Endothelial cell of umbilical vein (primary cell): ENCODE measurements around the gene SIAH2. TPM values are rescaled to one million over a fixed set of nuclear protein-coding genes. Genes with fewer than 3 reads are reported as not detected.

Experiments
- BruUV-seq: library from RNA; stranded (reverse); fragments of 400-500 nt; replicated peaks from 2 replicates; lab custom pipeline; 2021; lab: Mats Ljungman, UMichigan
- CTCF ChIA-PET: fragments of 300-600, 350-600 bp; sonication (Branson Sonifier 250); formaldehyde crosslinking; loops from one replicate; lab custom pipeline; 2021; ENCODE audit warnings: antibody characterized with exemption, inconsistent platforms; lab: Charles Lee
- POLR2A ChIA-PET: fragments of 300-600, 350-600 bp; sonication (Branson Sonifier 250); formaldehyde crosslinking; loops from one replicate; lab custom pipeline; 2021; ENCODE audit warnings: antibody characterized with exemption, inconsistent platforms; lab: Charles Lee
- DNase-seq: peaks from one replicate; pipeline ENCODE4 v3.0.0-alpha.2; 2011; ENCODE audit warnings: low read depth, low spot score
- FAIRE-seq: peaks from 2 replicates; lab custom pipeline; 2011; peaks lifted over from hg19 to GRCh38; lab: Jason Lieb, UNC
- H2AFZ ChIP-seq: 2 replicates; pipeline ENCODE4 v1.6.0; 2012; ENCODE audit warnings: low read depth, low read length, control low read depth, inconsistent platforms
- H3K27ac ChIP-seq: 2 replicates; pipeline ENCODE4 v1.5.1; 2011; ENCODE audit warnings: low read depth, mild to moderate bottlenecking, control low read depth, low read length, moderate library complexity; ENCODE audit not compliant: insufficient read depth
- H3K27me3 ChIP-seq, 2 experiments: 2 replicates each; pipeline versions ENCODE4 v1.6.0 to v1.6.1; 2011; ENCODE audit warnings: low read length in 2 of 2, mixed read lengths in 1 of 2; ENCODE audit not compliant: control insufficient read depth in 2 of 2, insufficient read depth in 2 of 2
- H3K36me3 ChIP-seq, 2 experiments: 2 replicates in 1 of 2; 3 replicates in 1 of 2; pipeline ENCODE4 v1.5.1; 2011; ENCODE audit warnings: low read length in 2 of 2, mild to moderate bottlenecking in 1 of 2, moderate library complexity in 1 of 2; ENCODE audit not compliant: control insufficient read depth in 2 of 2, insufficient read depth in 2 of 2; ENCODE audit errors: extremely low read depth in 1 of 2
- H3K4me1 ChIP-seq: 3 replicates; pipeline ENCODE4 v1.5.1; 2011; ENCODE audit warnings: mild to moderate bottlenecking, low read length; ENCODE audit not compliant: control insufficient read depth, insufficient read depth; ENCODE audit errors: extremely low read depth
- H3K4me2 ChIP-seq: 2 replicates; pipeline ENCODE4 v1.6.1; 2011; ENCODE audit warnings: low read length, control low read depth, mixed read lengths; ENCODE audit not compliant: insufficient read depth
- H3K4me3 ChIP-seq, 3 experiments: fragments of 200-600 bp in 1 of 3; sonication (generic), shearing (Covaris generic) in 1 of 3; replicated peaks in 1 of 3; 2 replicates each; pipeline ENCODE4 v1.5.1; 2011 to 2016; ENCODE audit warnings: control low read depth in 3 of 3, low read length in 3 of 3, mild to moderate bottlenecking in 2 of 3, inconsistent platforms in 1 of 3, low read depth in 1 of 3, moderate library complexity in 1 of 3; ENCODE audit not compliant: insufficient read depth in 1 of 3
- H3K79me2 ChIP-seq: 2 replicates; pipeline ENCODE4 v1.6.0; 2012; ENCODE audit warnings: low read length, inconsistent platforms; ENCODE audit not compliant: control insufficient read depth, insufficient read depth
- H3K9ac ChIP-seq: replicated peaks from 2 replicates; pipeline ENCODE3; 2011; ENCODE audit warnings: low read length, control low read depth; ENCODE audit not compliant: insufficient read depth; ENCODE audit errors: extremely low read depth
- H3K9me1 ChIP-seq: replicated peaks from 3 replicates; pipeline ENCODE4 v1.6.0; 2011; ENCODE audit warnings: mild to moderate bottlenecking, low read length; ENCODE audit not compliant: control insufficient read depth, insufficient read depth; ENCODE audit errors: extremely low read depth
- H3K9me3 ChIP-seq: replicated peaks from 2 replicates; pipeline ENCODE4 v1.5.1; 2012; ENCODE audit warnings: low read length, inconsistent platforms; ENCODE audit not compliant: control insufficient read depth, insufficient read depth
- H4K20me1 ChIP-seq: replicated peaks from 2 replicates; pipeline ENCODE3; 2011; ENCODE audit warnings: mild to moderate bottlenecking, low read length; ENCODE audit not compliant: control insufficient read depth, insufficient read depth; ENCODE audit errors: extremely low read depth
- EZH2 ChIP-seq: IDR thresholded peaks from 2 replicates; pipeline ENCODE4 v1.6.1; 2012; ENCODE audit warnings: borderline replicate concordance, low read depth, mild to moderate bottlenecking, moderate library complexity, low read length, inconsistent platforms; ENCODE audit not compliant: severe bottlenecking
- FOS ChIP-seq: IDR thresholded peaks from 2 replicates; pipeline ENCODE4 v1.6.1; 2011; ENCODE audit warnings: mild to moderate bottlenecking, low read length, moderate library complexity, borderline replicate concordance; ENCODE audit not compliant: insufficient read depth
- GATA2 ChIP-seq: IDR thresholded peaks from 2 replicates; pipeline ENCODE4 v1.7.0; 2011; ENCODE audit warnings: low read depth, mild to moderate bottlenecking, moderate library complexity, mixed read lengths, low read length; ENCODE audit not compliant: insufficient read length, insufficient read depth
- JUN ChIP-seq: IDR thresholded peaks from 2 replicates; pipeline ENCODE4 v1.6.1; 2011; ENCODE audit warnings: borderline replicate concordance, low read depth; ENCODE audit not compliant: insufficient read length, insufficient read depth
- MYC ChIP-seq: IDR thresholded peaks from one replicate; pipeline ENCODE4 v1.6.1; 2011; ENCODE audit warnings: mild to moderate bottlenecking, low read depth, low read length
- POLR2A ChIP-seq: IDR thresholded peaks from 2 replicates; pipeline ENCODE4 v1.6.1; 2012; ENCODE audit warnings: low read depth, mild to moderate bottlenecking, control low read depth, low read length
- POLR2AphosphoS5 ChIP-seq: IDR thresholded peaks from 2 replicates; pipeline ENCODE4 v1.6.1; 2012; ENCODE audit warnings: low read depth, mild to moderate bottlenecking, control low read depth, low read length, moderate library complexity; ENCODE audit not compliant: insufficient read depth
- dilution Hi-C: fragments of 300-500 bp; cut with MboI; formaldehyde crosslinking; loops from one replicate; pipeline ENCODE4 v1.15.0; 2019; ENCODE audit warnings: low sequenced_read_pairs; ENCODE audit not compliant: extremely low pct_ligation_motif_present
- intact Hi-C: fragments of 100-400 bp; cut with micrococcal nuclease; formaldehyde crosslinking; loops from one replicate; pipeline ENCODE4 v1.10.0; 2022
- polyA plus RNA-seq, 4 experiments: library from polyadenylated mRNA; depleted of rRNA in 3 of 4; stranded (reverse) in 3 of 4; unstranded in 1 of 4; fragments of >200 nt; gene quantifications; 2 replicates each; pipeline versions ENCODE4 v1.2.1 to v1.2.3, GENCODE V29; 2011 to 2012; ENCODE audit warnings: missing spikeins in 1 of 4
- total RNA-seq: library from RNA; stranded (reverse); gene quantifications from 2 replicates; pipeline ENCODE4 v1.2.3, GENCODE V29; 2021
- TF ChIP-seq, protein P1 (sequence below), 2 donors: IDR thresholded peaks; 1 replicate in 1 of 2; 2 replicates in 1 of 2; pipeline ENCODE4 v1.5.1; 2011; ENCODE audit warnings: low read length in 2 of 2, mild to moderate bottlenecking in 2 of 2, moderate library complexity in 2 of 2, control low read depth in 1 of 2, inconsistent platforms in 1 of 2, low read depth in 1 of 2; ENCODE audit not compliant: insufficient read depth in 1 of 2; ENCODE audit errors: extremely low read depth in 1 of 2
- TF ChIP-seq, protein P2 (sequence below): IDR thresholded peaks from 2 replicates; pipeline ENCODE4 v1.6.1; 2011; ENCODE audit not compliant: insufficient read depth, insufficient read length

SIAH2 gene
- total and polyA plus RNA-seq, 2 donors (not counting 3 experiments of a cell fraction or from before 2014, with no cell fraction given), result 16.7 to 25.1 TPM

DNA sequence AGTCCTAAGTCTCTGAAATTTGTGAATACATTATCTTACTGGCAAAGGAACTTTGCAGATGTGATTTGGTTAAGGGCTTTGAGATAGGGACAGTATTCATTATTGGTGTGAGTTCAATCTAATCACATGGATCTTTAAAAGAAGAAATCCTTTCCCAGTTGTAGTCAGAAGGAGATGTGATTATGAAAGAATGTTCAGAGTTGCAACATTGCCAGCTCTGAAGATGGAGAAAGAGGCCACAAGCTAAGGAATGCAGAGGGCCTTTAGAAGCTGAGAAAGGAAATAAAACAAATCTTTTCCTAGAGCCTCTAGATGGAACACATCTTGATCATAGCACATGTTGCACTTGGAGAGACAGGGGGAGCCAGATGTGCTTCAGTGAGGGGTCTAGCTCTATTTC is 27.7 kb upstream of the SIAH2 start:
- no peaks in the 10 kb centered on the region for H3K9me3 ChIP-seq
- H3K27me3 ChIP-seq, result peaks cover 18 to 26% of the 10 kb centered on the region in 2 experiments
- no peak overlapping the region for H2AFZ ChIP-seq
- no peak overlapping the region for H3K4me3 ChIP-seq
- H3K27ac ChIP-seq, result no peak overlapping the region
- no TSS peak for BruUV-seq
- H4K20me1 ChIP-seq, result no peaks in the 10 kb centered on the region
- no peak for FAIRE-seq
- intact Hi-C loops, result no loop called here
- DNase-seq, result no peak
- TF ChIP-seq, protein P1, sequence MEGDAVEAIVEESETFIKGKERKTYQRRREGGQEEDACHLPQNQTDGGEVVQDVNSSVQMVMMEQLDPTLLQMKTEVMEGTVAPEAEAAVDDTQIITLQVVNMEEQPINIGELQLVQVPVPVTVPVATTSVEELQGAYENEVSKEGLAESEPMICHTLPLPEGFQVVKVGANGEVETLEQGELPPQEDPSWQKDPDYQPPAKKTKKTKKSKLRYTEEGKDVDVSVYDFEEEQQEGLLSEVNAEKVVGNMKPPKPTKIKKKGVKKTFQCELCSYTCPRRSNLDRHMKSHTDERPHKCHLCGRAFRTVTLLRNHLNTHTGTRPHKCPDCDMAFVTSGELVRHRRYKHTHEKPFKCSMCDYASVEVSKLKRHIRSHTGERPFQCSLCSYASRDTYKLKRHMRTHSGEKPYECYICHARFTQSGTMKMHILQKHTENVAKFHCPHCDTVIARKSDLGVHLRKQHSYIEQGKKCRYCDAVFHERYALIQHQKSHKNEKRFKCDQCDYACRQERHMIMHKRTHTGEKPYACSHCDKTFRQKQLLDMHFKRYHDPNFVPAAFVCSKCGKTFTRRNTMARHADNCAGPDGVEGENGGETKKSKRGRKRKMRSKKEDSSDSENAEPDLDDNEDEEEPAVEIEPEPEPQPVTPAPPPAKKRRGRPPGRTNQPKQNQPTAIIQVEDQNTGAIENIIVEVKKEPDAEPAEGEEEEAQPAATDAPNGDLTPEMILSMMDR (IDR thresholded peaks at IDR 0.05; ENCODE audit: extremely low read depth in 1 of 2, insufficient read depth in 1 of 2, low read depth in 1 of 2, low read length in 2 of 2), result no peak
- TF ChIP-seq POLR2AphosphoS5, result no peak
- TF ChIP-seq FOS, result no peak
- no peak for TF ChIP-seq EZH2
- TF ChIP-seq JUN, result no peak
- TF ChIP-seq POLR2A, result no peak
- TF ChIP-seq, protein P2, sequence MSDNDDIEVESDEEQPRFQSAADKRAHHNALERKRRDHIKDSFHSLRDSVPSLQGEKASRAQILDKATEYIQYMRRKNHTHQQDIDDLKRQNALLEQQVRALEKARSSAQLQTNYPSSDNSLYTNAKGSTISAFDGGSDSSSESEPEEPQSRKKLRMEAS, result no peak
- no peak for TF ChIP-seq MYC
- no peak for TF ChIP-seq GATA2
- H3K4me2 ChIP-seq, result no peak overlapping the region
- dilution Hi-C loops, result no loop called here
- H3K9ac ChIP-seq, result no peak overlapping the region
- no peaks in the 10 kb centered on the region for H3K4me1 ChIP-seq
- CTCF ChIA-PET, result interaction anchor here (2.0 to 3.7 kb wide), 3 partner anchors 13 to 74 kb away, joined by 5 to 52 read pairs (median 6); partner anchors contain the start of gene SIAH2
- no peaks in the 10 kb centered on the region for H3K79me2 ChIP-seq
- no peaks in the 10 kb centered on the region for H3K9me1 ChIP-seq
- no peaks in the 10 kb centered on the region for H3K36me3 ChIP-seq
- POLR2A ChIA-PET, result no interaction called here
